ENCODE measurements around the gene FHDC1.

DNA sequence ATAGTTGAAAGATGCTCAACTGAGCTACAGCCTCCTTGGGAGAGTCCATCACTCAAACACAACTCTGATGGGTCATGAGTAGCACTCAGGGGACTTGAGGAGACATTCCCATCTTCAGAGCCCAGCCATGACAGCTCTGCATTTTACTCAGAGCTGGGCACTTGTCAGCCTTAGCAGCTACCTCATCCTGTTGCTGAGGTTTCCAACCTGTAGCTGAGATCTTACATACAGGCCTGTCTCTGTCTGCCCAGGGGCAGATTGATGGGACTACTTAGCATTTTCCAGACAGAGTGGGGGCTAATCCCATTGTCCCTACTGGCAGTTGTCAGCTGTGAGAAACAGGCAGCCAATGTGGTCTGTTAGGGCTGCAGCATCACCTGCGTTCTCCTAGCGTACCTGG lies 3.5 kb downstream of the FHDC1 start:
- TF ChIP-seq CTCF (IDR thresholded peaks at IDR 0.05 in 8 of 11, conservative IDR thresholded peaks at IDR 0.05 in 3 of 11) (no peak), POLR2A (IDR thresholded peaks at IDR 0.05) (no peak)
